ENCODE results near the gene SPOP.

GRCh38 chr17:49571283-49571682, 106.6 kb downstream of the SPOP start:
- TF ChIP-seq CTCF (conservative IDR thresholded peaks at IDR 0.05) (no peak), ZFX (IDR thresholded peaks at IDR 0.05) (no peak)

Data from C4-2B (cell line).